GM12891 (cell line): ENCODE results near the gene AP5Z1.

Experiments
- POLR2A ChIP-seq: IDR thresholded peaks from 2 replicates; pipeline ENCODE4 v1.6.1; 2011; ENCODE audit warnings: low read depth, low read length, control low read depth
- POLR2AphosphoS5 ChIP-seq: IDR thresholded peaks from 2 replicates; pipeline ENCODE4 v1.6.1; 2011; ENCODE audit warnings: low read depth, low read length, control low read depth
- POU2F2 ChIP-seq: IDR thresholded peaks from 2 replicates; pipeline ENCODE4 v1.6.1; 2011; ENCODE audit warnings: low read depth, mild to moderate bottlenecking, control low read depth, low read length, moderate library complexity
- SPI1 ChIP-seq: IDR thresholded peaks from 2 replicates; pipeline ENCODE4 v1.6.1; 2011; ENCODE audit warnings: low read depth, low read length, control low read depth

- TF ChIP-seq POLR2AphosphoS5 (no peak), POU2F2 (no peak), POLR2A (no peak), SPI1 (no peak)
These were observed 24.3 kb downstream of the AP5Z1 start for GRCh38 chr7:4799508-4800268.
